Breast epithelium (tissue), 3 donors: Measurements from ENCODE around the gene C7orf57.

ENCODE experiments used
- POLR2A ChIP-seq: fragments of 450-650 bp; IDR thresholded peaks from one replicate; pipeline ENCODE4 v1.6.1; 2016; ENCODE audit warnings: antibody characterized with exemption, mild to moderate bottlenecking, moderate library complexity
- TF ChIP-seq, protein P1 (sequence below), 3 donors: fragments of 450-650 bp; IDR thresholded peaks; one replicate each; pipeline ENCODE4 v1.5.1; 2016 to 2017; ENCODE audit warnings: antibody characterized with exemption in 3 of 3, mild to moderate bottlenecking in 3 of 3, moderate library complexity in 3 of 3

GRCh38 chr7:48038815-48039506 is 3.6 kb downstream of the C7orf57 start:
- TF ChIP-seq, protein P1, sequence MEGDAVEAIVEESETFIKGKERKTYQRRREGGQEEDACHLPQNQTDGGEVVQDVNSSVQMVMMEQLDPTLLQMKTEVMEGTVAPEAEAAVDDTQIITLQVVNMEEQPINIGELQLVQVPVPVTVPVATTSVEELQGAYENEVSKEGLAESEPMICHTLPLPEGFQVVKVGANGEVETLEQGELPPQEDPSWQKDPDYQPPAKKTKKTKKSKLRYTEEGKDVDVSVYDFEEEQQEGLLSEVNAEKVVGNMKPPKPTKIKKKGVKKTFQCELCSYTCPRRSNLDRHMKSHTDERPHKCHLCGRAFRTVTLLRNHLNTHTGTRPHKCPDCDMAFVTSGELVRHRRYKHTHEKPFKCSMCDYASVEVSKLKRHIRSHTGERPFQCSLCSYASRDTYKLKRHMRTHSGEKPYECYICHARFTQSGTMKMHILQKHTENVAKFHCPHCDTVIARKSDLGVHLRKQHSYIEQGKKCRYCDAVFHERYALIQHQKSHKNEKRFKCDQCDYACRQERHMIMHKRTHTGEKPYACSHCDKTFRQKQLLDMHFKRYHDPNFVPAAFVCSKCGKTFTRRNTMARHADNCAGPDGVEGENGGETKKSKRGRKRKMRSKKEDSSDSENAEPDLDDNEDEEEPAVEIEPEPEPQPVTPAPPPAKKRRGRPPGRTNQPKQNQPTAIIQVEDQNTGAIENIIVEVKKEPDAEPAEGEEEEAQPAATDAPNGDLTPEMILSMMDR (IDR thresholded peaks at IDR 0.05): no peak
- no peak for TF ChIP-seq POLR2A
